IMR-90 (cell line): ENCODE measurements around the gene CH25H. TPM values are rescaled to one million over a fixed set of nuclear protein-coding genes. Genes with fewer than 3 reads are reported as not detected.

ENCODE experiments used
- ATAC-seq: fragments of 200-7000 bp; cut with Tn5 transposase; 2 replicates; pipeline ENCODE4 v1.9.1; 2020; ENCODE audit warnings: low read depth, mild to moderate bottlenecking, moderate library complexity
- BruUV-seq: library from RNA; stranded (reverse); fragments of 400-500 nt; replicated peaks from 2 replicates; lab custom pipeline; 2021; lab: Mats Ljungman, UMichigan
- CTCF ChIA-PET: fragments of 300-600 bp; formaldehyde crosslinking; extraction: SDS; loops from one replicate; lab custom pipeline; 2021; ENCODE audit warnings: antibody characterized with exemption; lab: Yijun Ruan, JAX
- POLR2A ChIA-PET: fragments of 300-600 bp; sonication (Branson Sonifier 250); formaldehyde crosslinking; loops from one replicate; lab custom pipeline; 2022; ENCODE audit warnings: antibody characterized with exemption; ENCODE audit not compliant: unreplicated experiment; lab: Charles Lee
- DNase-seq: peaks from one replicate; pipeline ENCODE4 v3.0.0; 2013
- H2AFZ ChIP-seq: replicated peaks from 2 replicates; pipeline ENCODE3; 2013; ENCODE audit warnings: low read length, mild to moderate bottlenecking; ENCODE audit not compliant: poor library complexity
- H2AK5ac ChIP-seq: 2 replicates; pipeline ENCODE4 v1.6.1; 2013; ENCODE audit warnings: low read depth, low read length, inconsistent platforms
- H2AK9ac ChIP-seq: replicated peaks from 2 replicates; pipeline ENCODE3; 2013; ENCODE audit warnings: mild to moderate bottlenecking, low read depth, low read length, moderate library complexity; ENCODE audit not compliant: poor library complexity
- H2BK120ac ChIP-seq: 2 replicates; pipeline ENCODE4 v1.6.1; 2013; ENCODE audit warnings: low read depth, low read length, inconsistent platforms
- H2BK15ac ChIP-seq: 3 replicates; pipeline ENCODE4 v1.6.1; 2013; ENCODE audit warnings: low read depth, low read length, inconsistent platforms
- H2BK20ac ChIP-seq: 2 replicates; pipeline ENCODE4 v1.6.1; 2013; ENCODE audit warnings: low read depth, mild to moderate bottlenecking, inconsistent platforms, low read length, moderate library complexity
- H2BK5ac ChIP-seq: 2 replicates; pipeline ENCODE4 v1.6.1; 2013; ENCODE audit warnings: mild to moderate bottlenecking, low read depth, low read length, inconsistent platforms; ENCODE audit not compliant: poor library complexity, severe bottlenecking
- H3K14ac ChIP-seq: replicated peaks from 2 replicates; pipeline ENCODE4 v1.6.1; 2013; ENCODE audit warnings: low read depth, low read length, inconsistent platforms
- H3K18ac ChIP-seq: 2 replicates; pipeline ENCODE4 v1.6.1; 2013; ENCODE audit warnings: low read depth, low read length, control low read depth
- H3K23ac ChIP-seq: 2 replicates; pipeline ENCODE4 v1.6.1; 2013; ENCODE audit warnings: low read depth, low read length, inconsistent platforms
- H3K27ac ChIP-seq: 2 replicates; pipeline ENCODE4 v1.5.1; 2013; ENCODE audit warnings: mild to moderate bottlenecking, control low read depth, low read length; ENCODE audit not compliant: insufficient read depth
- H3K27me3 ChIP-seq: 2 replicates; pipeline ENCODE4 v1.6.1; 2013; ENCODE audit warnings: low read length; ENCODE audit not compliant: control insufficient read depth, insufficient read depth
- H3K36me3 ChIP-seq: 2 replicates; pipeline ENCODE4 v1.6.1; 2013; ENCODE audit warnings: low read length, mixed read lengths; ENCODE audit not compliant: control insufficient read depth, insufficient read depth
- H3K4ac ChIP-seq: 2 replicates; pipeline ENCODE4 v1.6.1; 2013; ENCODE audit warnings: low read depth, low read length, inconsistent platforms
- H3K4me1 ChIP-seq: 2 replicates; pipeline ENCODE4 v1.6.1; 2013; ENCODE audit warnings: low read length, mixed read lengths; ENCODE audit not compliant: control insufficient read depth, insufficient read depth
- H3K4me2 ChIP-seq: 2 replicates; pipeline ENCODE4 v1.6.1; 2013; ENCODE audit warnings: low read depth, mild to moderate bottlenecking, control low read depth, low read length, moderate library complexity
- H3K4me3 ChIP-seq: 2 replicates; pipeline ENCODE4 v1.5.1; 2013; ENCODE audit warnings: low read depth, mild to moderate bottlenecking, control low read depth, low read length, moderate library complexity; ENCODE audit not compliant: insufficient read depth
- H3K56ac ChIP-seq: 2 replicates; pipeline ENCODE4 v1.6.1; 2013; ENCODE audit warnings: low read length, inconsistent platforms; ENCODE audit not compliant: insufficient read depth; ENCODE audit errors: extremely low read depth
- H3K79me1 ChIP-seq, 2 experiments: 2 replicates each; pipeline ENCODE4 v1.6.1; 2013; ENCODE audit warnings: low read length in 2 of 2, inconsistent platforms in 1 of 2, low read depth in 1 of 2
- H3K9ac ChIP-seq: 2 replicates; pipeline ENCODE4 v1.6.1; 2013; ENCODE audit warnings: low read depth, low read length, control low read depth
- H3K9me1 ChIP-seq: 2 replicates; pipeline ENCODE4 v1.6.1; 2013; ENCODE audit warnings: low read length, inconsistent platforms; ENCODE audit not compliant: insufficient read depth
- H3K9me3 ChIP-seq: 2 replicates; pipeline ENCODE4 v1.6.1; 2013; ENCODE audit warnings: low read length; ENCODE audit not compliant: control insufficient read depth, insufficient read depth
- H4K20me1 ChIP-seq: 2 replicates; pipeline ENCODE4 v1.6.1; 2013; ENCODE audit warnings: low read length, inconsistent platforms; ENCODE audit not compliant: insufficient read depth
- H4K5ac ChIP-seq: 2 replicates; pipeline ENCODE4 v1.6.1; 2013; ENCODE audit warnings: mild to moderate bottlenecking, low read depth, low read length, control low read depth
- H4K8ac ChIP-seq, 2 experiments: 2 replicates each; pipeline ENCODE4 v1.6.1; 2013; ENCODE audit warnings: low read depth in 2 of 2, low read length in 2 of 2, control low read depth in 1 of 2, inconsistent platforms in 1 of 2
- H4K91ac ChIP-seq: 2 replicates; pipeline ENCODE4 v1.6.1; 2013; ENCODE audit warnings: low read depth, low read length, inconsistent platforms; ENCODE audit not compliant: insufficient read depth
- BHLHE40 ChIP-seq: fragments of 150-350 bp; IDR thresholded peaks from 2 replicates; pipeline ENCODE4 v1.6.1; 2016; ENCODE audit warnings: mild to moderate bottlenecking, low read depth, low read length
- CEBPB ChIP-seq: IDR thresholded peaks from 2 replicates; pipeline ENCODE4 v1.6.1; 2012; ENCODE audit warnings: low read depth, low read length, improper control_type of control experiment
- FOS ChIP-seq: fragments of 150-350 bp; IDR thresholded peaks from 2 replicates; pipeline ENCODE4 v1.6.1; 2016; ENCODE audit warnings: low read depth, low read length
- MAFK ChIP-seq: IDR thresholded peaks from 2 replicates; pipeline ENCODE4 v1.6.1; 2012; ENCODE audit warnings: low read depth, low read length, improper control_type of control experiment
- MAZ ChIP-seq: IDR thresholded peaks from 2 replicates; pipeline ENCODE4 v1.6.1; 2012; ENCODE audit warnings: low read depth, mild to moderate bottlenecking, low read length, improper control_type of control experiment, moderate library complexity, borderline replicate concordance
- MXI1 ChIP-seq: IDR thresholded peaks from 2 replicates; pipeline ENCODE4 v1.6.1; 2012; ENCODE audit warnings: low read depth, mild to moderate bottlenecking, low read length, moderate library complexity, borderline replicate concordance
- NFE2L2 ChIP-seq: fragments of 150-350 bp; IDR thresholded peaks from 2 replicates; pipeline ENCODE4 v1.6.1; 2016; ENCODE audit warnings: low read depth, mild to moderate bottlenecking, low read length
- RCOR1 ChIP-seq: IDR thresholded peaks from 2 replicates; pipeline ENCODE4 v1.6.1; 2012; ENCODE audit warnings: mild to moderate bottlenecking, low read length, improper control_type of control experiment; ENCODE audit not compliant: insufficient replicate concordance
- WGBS, 2 experiments: methylation state at CpG; one replicate each; pipeline versions ENCODE4 v1.1.5 to v1.1.7; 2013; ENCODE audit warnings: missing lambda C conversion rate in 2 of 2; ENCODE audit not compliant: insufficient read length in 1 of 2; ENCODE audit errors: extremely low coverage in 2 of 2; 5-methylcytosine and 5-hydroxymethylcytosine counted together
- dilution Hi-C: fragments of 300-500 bp; cut with HindIII; formaldehyde crosslinking; loops from one replicate; pipeline ENCODE4 v1.14.3; 2018; ENCODE audit warnings: low sequenced_read_pairs; ENCODE audit not compliant: unreplicated experiment
- in situ Hi-C: fragments of 300-500 bp; cut with MboI; formaldehyde crosslinking; loops from 3 replicates; pipeline ENCODE4 v1.14.3; 2019; ENCODE audit warnings: low sequenced_read_pairs, inconsistent platforms, mixed read lengths
- intact Hi-C: fragments of 100-400 bp; cut with micrococcal nuclease; formaldehyde crosslinking; loops from 2 replicates; pipeline ENCODE4 v1.10.0; 2022
- polyA plus RNA-seq, 3 experiments: library from polyadenylated mRNA; depleted of rRNA; stranded (reverse); fragments of >200 nt; gene quantifications; 2 replicates each; pipeline ENCODE4 v1.2.3, GENCODE V29; 2012; ENCODE audit warnings: low replicate concordance in 1 of 3
- total RNA-seq: library from RNA; depleted of rRNA; stranded (reverse); fragments of >200 nt; gene quantifications from 2 replicates; pipeline ENCODE4 v1.2.3, GENCODE V29; 2012
- TF ChIP-seq, protein P1 (sequence below): conservative IDR thresholded peaks from 2 replicates; pipeline ENCODE4 v1.5.1; 2012; ENCODE audit warnings: mild to moderate bottlenecking, low read depth, low read length, improper control_type of control experiment
- TF ChIP-seq, protein P2 (sequence below): fragments of 150-350 bp; IDR thresholded peaks from 2 replicates; pipeline ENCODE4 v1.6.1; 2016; ENCODE audit warnings: low read depth, mild to moderate bottlenecking, low read length, moderate library complexity, borderline replicate concordance

CH25H gene
- total and polyA plus RNA-seq, 2 of the 4 experiments (the other 2 are of a cell fraction) = 0.12 to 0.18 TPM

DNA sequence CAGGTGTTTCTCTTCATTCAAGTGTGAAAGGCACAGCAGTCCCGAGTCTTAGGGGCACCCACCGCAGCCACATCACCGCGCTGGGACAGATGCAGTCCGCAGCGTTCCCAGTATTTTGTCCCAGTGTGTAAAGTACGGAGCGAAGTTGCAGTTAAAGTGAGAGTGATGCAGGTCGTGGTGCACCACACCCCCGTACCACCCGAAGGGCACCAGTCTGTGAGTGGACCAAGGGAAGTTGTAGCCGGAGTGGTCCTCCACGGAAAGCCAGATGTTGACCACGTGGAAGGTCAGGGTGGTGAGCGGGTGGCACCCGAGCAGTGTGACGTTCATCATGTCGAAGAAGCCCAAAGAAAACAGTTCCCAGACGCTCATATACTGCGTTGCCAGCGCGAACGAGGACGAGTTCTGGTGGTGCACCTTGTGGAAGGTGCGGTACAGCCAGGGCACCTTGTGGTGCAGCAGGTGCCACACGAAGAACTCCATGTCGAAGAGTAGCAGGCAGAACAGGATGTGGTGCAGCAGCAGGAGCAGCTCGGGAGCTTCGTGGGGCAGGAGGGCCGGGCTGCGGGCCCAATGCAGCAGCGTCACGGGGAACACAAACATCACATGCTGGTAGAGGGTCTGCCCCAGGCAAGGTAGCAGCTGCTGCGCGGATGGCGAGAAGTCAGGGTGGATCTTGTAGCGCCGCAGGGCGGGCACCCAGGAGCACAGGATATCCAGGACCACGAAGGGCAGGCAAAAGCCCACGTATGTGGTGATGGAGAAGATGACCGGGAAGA, 526 bp downstream of the CH25H start:
- H2BK15ac ChIP-seq = peak overlapping the region; percentile 12; the same call in 2 of the 3 replicates
- peak overlapping the region; percentile 83 for H3K23ac ChIP-seq
- H3K4me1 ChIP-seq = peaks cover 24% of the 10 kb centered on the region
- H4K5ac ChIP-seq = no peak overlapping the region; the same call in 1 of the 2 replicates
- dilution Hi-C loops (loop anchor here (25.0 kb wide), 1 partner anchor 194 kb away; no protein-coding TSS in a partner anchor), intact Hi-C loops (no loop called here), in situ Hi-C loops (no loop called here)
- peak overlapping the region; percentile 16; the same call in 1 of the 2 replicates for H3K18ac ChIP-seq
- H4K8ac ChIP-seq = no peak overlapping the region; a peak in 1 of 4 replicates
- H3K4me3 ChIP-seq = peak overlapping the region; percentile 39
- ATAC-seq (peak; percentile 22), DNase-seq (peak; percentile 24)
- peak overlapping the region; percentile 31 for H2AK5ac ChIP-seq
- peak overlapping the region; percentile 15; the same call in 1 of the 2 replicates for H3K9ac ChIP-seq
- ChIA-PET POLR2A (no interaction called here), CTCF (interaction anchor here (2.6 kb wide), 1 partner anchor 177 kb away, joined by 12 read pairs; no protein-coding TSS in a partner anchor)
- H3K36me3 ChIP-seq = no peaks in the 10 kb centered on the region
- H3K27me3 ChIP-seq = peaks cover 8% of the 10 kb centered on the region
- H3K4me2 ChIP-seq = peak overlapping the region; percentile 76
- H2AK9ac ChIP-seq = peak overlapping the region; percentile 2
- peak overlapping the region; percentile 42; the same call in 1 of the 2 replicates for H3K4ac ChIP-seq
- H3K27ac ChIP-seq = no peak overlapping the region; the same call in 1 of the 2 replicates
- 16% methylated on average over 15 of the region's 42 CpGs; no CpG with 5 or more reads in 1 of the 2 experiments for WGBS, 2 experiments
- peak overlapping the region; percentile 89 for H2AFZ ChIP-seq
- peak overlapping the region; percentile 76; the same call in 1 of the 2 replicates for H4K91ac ChIP-seq
- H2BK5ac ChIP-seq = no peak overlapping the region
- no peaks in the 10 kb centered on the region for H3K79me1 ChIP-seq
- no peak overlapping the region for H3K56ac ChIP-seq
- BruUV-seq = no TSS peak
- H4K20me1 ChIP-seq = no peaks in the 10 kb centered on the region
- H2BK120ac ChIP-seq = peak overlapping the region; percentile 61
- no peaks in the 10 kb centered on the region for H3K9me3 ChIP-seq
- H3K9me1 ChIP-seq = peaks cover 13% of the 10 kb centered on the region
- TF ChIP-seq CEBPB (no peak), BHLHE40 (no peak), RCOR1 (no peak), MAFK (no peak), NFE2L2 (no peak), MXI1 (no peak), MAZ (no peak), FOS (no peak)
- TF ChIP-seq, protein P1, sequence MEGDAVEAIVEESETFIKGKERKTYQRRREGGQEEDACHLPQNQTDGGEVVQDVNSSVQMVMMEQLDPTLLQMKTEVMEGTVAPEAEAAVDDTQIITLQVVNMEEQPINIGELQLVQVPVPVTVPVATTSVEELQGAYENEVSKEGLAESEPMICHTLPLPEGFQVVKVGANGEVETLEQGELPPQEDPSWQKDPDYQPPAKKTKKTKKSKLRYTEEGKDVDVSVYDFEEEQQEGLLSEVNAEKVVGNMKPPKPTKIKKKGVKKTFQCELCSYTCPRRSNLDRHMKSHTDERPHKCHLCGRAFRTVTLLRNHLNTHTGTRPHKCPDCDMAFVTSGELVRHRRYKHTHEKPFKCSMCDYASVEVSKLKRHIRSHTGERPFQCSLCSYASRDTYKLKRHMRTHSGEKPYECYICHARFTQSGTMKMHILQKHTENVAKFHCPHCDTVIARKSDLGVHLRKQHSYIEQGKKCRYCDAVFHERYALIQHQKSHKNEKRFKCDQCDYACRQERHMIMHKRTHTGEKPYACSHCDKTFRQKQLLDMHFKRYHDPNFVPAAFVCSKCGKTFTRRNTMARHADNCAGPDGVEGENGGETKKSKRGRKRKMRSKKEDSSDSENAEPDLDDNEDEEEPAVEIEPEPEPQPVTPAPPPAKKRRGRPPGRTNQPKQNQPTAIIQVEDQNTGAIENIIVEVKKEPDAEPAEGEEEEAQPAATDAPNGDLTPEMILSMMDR = no peak
- TF ChIP-seq, protein P2, sequence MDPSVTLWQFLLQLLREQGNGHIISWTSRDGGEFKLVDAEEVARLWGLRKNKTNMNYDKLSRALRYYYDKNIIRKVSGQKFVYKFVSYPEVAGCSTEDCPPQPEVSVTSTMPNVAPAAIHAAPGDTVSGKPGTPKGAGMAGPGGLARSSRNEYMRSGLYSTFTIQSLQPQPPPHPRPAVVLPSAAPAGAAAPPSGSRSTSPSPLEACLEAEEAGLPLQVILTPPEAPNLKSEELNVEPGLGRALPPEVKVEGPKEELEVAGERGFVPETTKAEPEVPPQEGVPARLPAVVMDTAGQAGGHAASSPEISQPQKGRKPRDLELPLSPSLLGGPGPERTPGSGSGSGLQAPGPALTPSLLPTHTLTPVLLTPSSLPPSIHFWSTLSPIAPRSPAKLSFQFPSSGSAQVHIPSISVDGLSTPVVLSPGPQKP = no peak
- H2BK20ac ChIP-seq = peak overlapping the region; percentile 68
- H3K14ac ChIP-seq = peak overlapping the region; percentile 39
